ENCODE results near the gene KLLN. TPM values are rescaled to one million over a fixed set of nuclear protein-coding genes. Genes with fewer than 3 reads are reported as not detected.

Gene KLLN
- total and polyA plus RNA-seq, 9 of the 15 experiments (the other 6 are each of a cell fraction or from before 2014, with no cell fraction given): 0.07 to 0.40 (median 0.25) TPM

GRCh38 chr10:87817609-87818504 is 45.5 kb downstream of the KLLN start, which contains the start of gene ATAD1 (continued):
- TF ChIP-seq ZBTB11 (CRISPR knock-in tag; IDR thresholded peaks at IDR 0.05) (peak in 1 of 3 experiments; percentile 91; a peak in 2 of 6 replicates), ZFX (CRISPR knock-in tag; IDR thresholded peaks at IDR 0.05) (peak; percentile 93), ZNF165 (CRISPR knock-in tag; IDR thresholded peaks at IDR 0.05; ENCODE audit: borderline replicate concordance) (no peak), ATF3 (IDR thresholded peaks at IDR 0.05) (no peak), ATF3 (CRISPR knock-in tag; conservative IDR thresholded peaks at IDR 0.05) (no peak), TOE1 (IDR thresholded peaks at IDR 0.05; ENCODE audit: borderline replicate concordance) (0 out of 2 replicates have a peak, but pooled peaks have one; percentile 16), TOE1 (CRISPR knock-in tag; IDR thresholded peaks at IDR 0.05; ENCODE audit: borderline replicate concordance, low read depth) (no peak), MYC (IDR thresholded peaks at IDR 0.05; ENCODE audit: low read depth, low read length) (peak; percentile 42; the same call in 1 of the 2 replicates), MYC (CRISPR knock-in tag; IDR thresholded peaks at IDR 0.05; ENCODE audit: borderline replicate concordance, low read depth) (no peak), ZBTB2 (IDR thresholded peaks at IDR 0.05) (peak; percentile 56; the same call in 1 of the 2 replicates), HNRNPH1 (optimal IDR thresholded peaks at IDR 0.05; ENCODE audit: low read depth, low read length) (no peak), THRAP3 (IDR thresholded peaks at IDR 0.05; ENCODE audit: borderline replicate concordance) (no peak), NR2C1 (IDR thresholded peaks at IDR 0.05) (peak; percentile 95), NR2C1 (tag; IDR thresholded peaks at IDR 0.05) (peak; percentile 96), ZNF512 (tag; IDR thresholded peaks at IDR 0.05) (no peak), NFE2 (IDR thresholded peaks at IDR 0.05; ENCODE audit: low read depth) (no peak), MBD1 (CRISPR knock-in tag; IDR thresholded peaks at IDR 0.05) (no peak)
